ENCODE measurements around the gene WDR20. TPM values are rescaled to one million over a fixed set of nuclear protein-coding genes. Genes with fewer than 3 reads are reported as not detected.

Gene WDR20
- polyA plus RNA-seq, 12 donors = 22.5 to 45.4 (median 25.4) TPM; not detected in 1

GRCh38 chr14:102217399-102217798 is 77.7 kb downstream of the WDR20 start:
- DNase-seq = no peak

GRCh38 chr14:102217987-102218421 is 78.3 kb downstream of the WDR20 start:
- DNase-seq = no peak

GRCh38 chr14:102218688-102219087 is 79.0 kb downstream of the WDR20 start:
- DNase-seq = no peak

GRCh38 chr14:102219316-102219715 is 79.6 kb downstream of the WDR20 start:
- DNase-seq = no peak

- DNase-seq = no peak
These were observed 80.3 kb downstream of the WDR20 start for GRCh38 chr14:102220031-102220430.

- no peak for DNase-seq
These were observed 81.3 kb downstream of the WDR20 start for GRCh38 chr14:102221026-102221425.

- no peak for DNase-seq
These were observed 82.4 kb downstream of the WDR20 start for GRCh38 chr14:102222009-102222575.

- no peak for DNase-seq
These were observed 83.1 kb downstream of the WDR20 start for GRCh38 chr14:102222751-102223150.

GRCh38 chr14:102223682-102224081 is 84.0 kb downstream of the WDR20 start:
- no peak for DNase-seq

GRCh38 chr14:102225386-102225785 is 85.7 kb downstream of the WDR20 start:
- DNase-seq = no peak

- no peak for DNase-seq
These were observed 86.2 kb downstream of the WDR20 start for GRCh38 chr14:102225936-102226335.

- DNase-seq = no peak
These were observed 86.8 kb downstream of the WDR20 start for GRCh38 chr14:102226356-102227125.

- no peak for DNase-seq
These were observed 87.7 kb downstream of the WDR20 start for GRCh38 chr14:102227184-102227964.

GRCh38 chr14:102229071-102229738 is 89.5 kb downstream of the WDR20 start:
- DNase-seq = no peak

- DNase-seq = no peak
These were observed 90.0 kb downstream of the WDR20 start for GRCh38 chr14:102229739-102230092.

- DNase-seq = no peak
These were observed 90.9 kb downstream of the WDR20 start for GRCh38 chr14:102230481-102231210.

GRCh38 chr14:102231476-102232347 is 92.0 kb downstream of the WDR20 start:
- no peak for DNase-seq

GRCh38 chr14:102232348-102232625 is 92.6 kb downstream of the WDR20 start:
- no peak for DNase-seq

GRCh38 chr14:102233081-102233480 is 93.4 kb downstream of the WDR20 start:
- no peak for DNase-seq

- DNase-seq = no peak
These were observed 94.9 kb downstream of the WDR20 start for GRCh38 chr14:102234331-102235264.
